GM18870 (cell line): ENCODE data around the gene DOCK10.

Experiments used
- ATAC-seq: cut with Tn5 transposase; IDR thresholded peaks from one replicate; pipeline ENCODE4 v1.9.1; 2021; ENCODE audit warnings: moderate library complexity; ENCODE audit not compliant: unreplicated experiment

DOCK10 gene

DNA sequence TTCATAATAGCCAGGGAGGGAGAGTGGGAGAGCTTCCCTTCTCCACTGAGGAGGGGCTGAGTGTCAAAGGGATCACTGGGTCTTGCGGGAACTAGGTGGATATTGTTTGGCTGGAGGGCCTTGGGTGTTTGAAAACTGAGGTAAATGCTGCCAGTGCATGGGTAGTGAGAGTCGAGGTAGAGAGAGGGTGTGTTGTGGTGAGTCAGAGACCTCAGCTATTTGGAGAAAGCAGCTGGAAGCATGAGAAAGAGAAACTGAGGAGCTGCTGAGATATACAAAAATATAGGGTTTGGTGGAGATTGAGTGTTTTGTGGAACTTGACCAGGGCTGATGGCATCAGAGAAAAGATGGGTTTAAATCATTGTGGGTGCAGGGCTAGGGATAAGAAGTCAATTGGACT lies 199.1 kb downstream of the DOCK10 start:
- ATAC-seq, result no peak

DNA sequence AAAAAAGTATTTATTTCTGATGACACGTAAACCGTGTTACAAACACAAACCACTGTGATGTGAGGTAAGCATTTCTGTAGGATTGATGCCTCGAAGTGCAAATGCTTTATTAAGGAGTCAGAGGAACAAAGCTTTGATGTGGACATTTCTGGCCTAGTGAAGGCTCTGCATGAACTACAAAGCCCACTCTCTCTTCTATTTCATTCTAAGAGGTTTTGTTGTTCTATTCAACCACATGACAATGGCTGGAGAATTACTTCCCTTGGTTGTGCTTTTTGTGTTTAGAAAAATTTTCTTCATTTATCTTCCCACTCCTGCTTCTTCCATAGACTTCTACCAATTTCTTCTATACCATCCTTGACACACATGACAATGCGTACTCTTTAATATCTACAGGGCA lies 200.4 kb downstream of the DOCK10 start:
- no peak for ATAC-seq

GRCh38 chr2:224838335-224838734 lies 203.9 kb downstream of the DOCK10 start:
- ATAC-seq, result no peak

DNA sequence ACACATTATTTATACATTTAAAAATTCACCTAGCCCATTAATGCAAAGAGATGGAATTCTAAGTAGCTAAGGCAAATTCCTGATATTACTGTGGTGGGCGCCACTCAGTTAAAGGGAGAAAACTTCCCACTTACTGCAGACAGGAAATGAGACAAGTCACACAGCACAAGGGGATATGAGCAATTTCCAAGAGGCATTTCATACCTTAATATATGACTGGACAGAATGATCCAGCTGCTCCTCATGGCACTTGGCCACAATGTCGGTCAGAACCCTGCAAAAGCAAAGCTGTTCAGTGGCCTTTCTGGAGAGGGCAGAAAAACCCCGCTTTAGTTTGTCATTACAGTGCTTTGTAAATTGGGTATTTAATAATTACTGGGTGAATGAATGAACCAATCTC lies 204.7 kb downstream of the DOCK10 start:
- no peak for ATAC-seq

GRCh38 chr2:224837066-224837465 lies 205.2 kb downstream of the DOCK10 start:
- no peak for ATAC-seq

GRCh38 chr2:224836263-224836662 lies 206.0 kb downstream of the DOCK10 start:
- ATAC-seq, result no peak

DNA sequence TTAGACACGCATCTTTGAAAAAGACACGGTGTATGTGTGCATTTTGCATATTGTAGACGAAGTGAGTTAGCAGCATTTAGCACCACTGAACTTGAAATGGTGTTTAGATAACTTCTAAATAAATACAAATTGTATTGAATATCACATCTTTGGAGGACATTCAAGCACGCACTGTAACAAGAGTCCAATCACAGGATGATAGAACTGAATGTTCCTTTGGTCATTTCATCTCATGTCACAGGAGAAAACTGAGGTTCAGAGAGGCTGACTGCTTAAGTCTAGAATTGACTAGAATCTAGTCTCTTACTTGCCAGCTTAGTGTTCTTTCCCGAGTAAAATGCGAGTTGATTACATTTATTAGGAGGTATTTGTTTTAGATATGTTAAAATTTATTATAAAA lies 206.9 kb downstream of the DOCK10 start:
- no peak for ATAC-seq

GRCh38 chr2:224833986-224834385 lies 208.3 kb downstream of the DOCK10 start:
- ATAC-seq, result no peak

DNA sequence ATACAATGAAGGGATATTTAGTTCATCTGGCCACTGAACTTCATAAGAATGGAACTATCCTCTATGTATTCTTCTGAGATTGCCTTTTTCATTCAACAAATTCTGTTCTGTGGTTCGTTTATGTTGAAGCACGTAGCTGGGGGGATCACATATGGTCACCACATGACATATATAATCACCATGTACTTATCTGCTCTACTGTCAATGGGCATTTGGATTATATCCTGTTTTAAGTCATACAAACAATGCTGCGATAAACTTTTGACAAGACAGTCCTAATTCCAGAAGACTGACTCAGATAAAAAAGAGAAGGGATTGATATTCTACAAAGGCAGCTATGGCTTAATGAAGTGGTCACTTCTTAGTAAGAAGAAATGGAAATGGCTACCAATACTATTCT lies 210.1 kb downstream of the DOCK10 start:
- no peak for ATAC-seq

DNA sequence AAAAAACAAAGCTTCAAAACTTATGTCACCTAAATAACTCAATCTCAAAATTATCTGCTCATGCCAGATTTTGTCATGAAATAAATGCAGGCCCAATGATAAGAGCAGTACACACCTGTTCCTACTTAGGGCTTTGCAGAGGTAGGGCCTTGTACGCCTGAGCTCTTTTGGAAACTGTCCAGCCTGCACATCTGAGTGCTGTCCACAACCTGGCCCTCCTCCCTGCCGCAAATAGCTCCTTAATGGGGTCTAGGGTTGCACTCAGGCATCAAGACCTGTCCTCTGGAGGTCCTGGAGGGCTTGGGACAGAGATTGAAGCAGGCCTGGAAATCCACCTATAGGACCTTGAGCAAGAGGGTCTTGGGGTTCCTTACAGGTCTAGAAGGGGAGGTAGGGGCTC lies 210.7 kb downstream of the DOCK10 start:
- no peak for ATAC-seq

- ATAC-seq, result no peak
These were observed 221.8 kb downstream of the DOCK10 start for GRCh38 chr2:224820283-224820991.

GRCh38 chr2:224819075-224819474 lies 223.2 kb downstream of the DOCK10 start:
- ATAC-seq, result no peak

- ATAC-seq, result no peak
These were observed 224.6 kb downstream of the DOCK10 start for GRCh38 chr2:224817676-224818075.

GRCh38 chr2:224816816-224817215 lies 225.5 kb downstream of the DOCK10 start:
- ATAC-seq, result no peak

DNA sequence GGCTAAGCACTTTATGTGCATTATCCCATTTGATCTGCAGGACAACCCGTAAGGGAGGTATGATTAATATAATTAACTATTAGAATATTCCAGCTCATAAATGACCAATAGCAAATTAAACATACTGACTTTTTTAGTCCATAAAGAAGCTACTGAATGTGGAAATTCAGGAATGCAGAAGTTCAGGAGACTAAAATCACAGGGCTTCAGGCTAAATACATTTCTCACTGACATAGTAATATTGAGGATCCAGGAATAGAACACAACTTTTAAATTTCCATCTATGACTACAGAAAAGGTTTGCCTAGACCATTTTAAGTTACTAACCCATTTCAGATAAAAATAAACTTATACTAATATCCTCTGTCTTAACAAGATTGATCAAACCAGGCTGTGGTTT lies 228.7 kb downstream of the DOCK10 start:
- no peak for ATAC-seq

GRCh38 chr2:224807153-224807964 lies 234.9 kb downstream of the DOCK10 start:
- ATAC-seq, result no peak

DNA sequence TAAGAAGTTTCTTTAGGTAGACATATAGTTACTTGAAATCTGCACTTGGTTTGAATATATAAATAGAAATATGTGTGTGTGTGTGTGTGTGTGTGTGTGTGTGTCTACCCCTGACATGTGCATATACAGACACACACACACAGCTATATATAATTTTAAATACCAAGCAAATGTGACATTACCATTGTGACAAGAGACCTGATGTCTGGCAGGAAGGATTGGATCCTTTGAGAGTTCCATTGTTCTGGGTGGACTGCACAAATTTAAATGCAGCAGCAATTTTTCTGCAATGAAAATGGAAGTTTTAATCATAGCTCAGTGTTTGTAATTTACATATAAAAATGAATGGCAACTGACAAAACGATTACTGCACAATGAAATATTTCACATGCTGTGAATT lies 238.3 kb downstream of the DOCK10 start:
- no peak for ATAC-seq

- ATAC-seq, result no peak
These were observed 239.9 kb downstream of the DOCK10 start for GRCh38 chr2:224802407-224802806.

DNA sequence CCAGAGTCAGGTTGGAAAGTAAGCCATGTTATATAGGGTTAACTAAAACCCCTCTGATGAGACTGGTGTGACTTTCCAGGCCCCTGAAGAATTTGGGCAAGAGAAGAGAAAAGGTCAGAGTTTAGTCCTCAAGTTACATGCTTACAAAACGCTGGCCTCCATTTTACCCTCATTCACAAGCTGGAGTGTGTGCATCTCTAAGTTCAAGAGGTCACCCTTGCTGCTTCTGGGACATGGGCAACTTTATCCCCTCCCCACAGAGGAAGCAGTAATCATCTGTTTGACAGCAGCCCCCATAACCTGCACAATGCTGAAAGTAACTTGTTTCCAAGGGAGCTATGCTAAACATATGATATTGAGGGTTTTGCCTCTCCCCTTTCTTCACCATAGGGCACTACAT lies 240.9 kb downstream of the DOCK10 start:
- ATAC-seq, result no peak

DNA sequence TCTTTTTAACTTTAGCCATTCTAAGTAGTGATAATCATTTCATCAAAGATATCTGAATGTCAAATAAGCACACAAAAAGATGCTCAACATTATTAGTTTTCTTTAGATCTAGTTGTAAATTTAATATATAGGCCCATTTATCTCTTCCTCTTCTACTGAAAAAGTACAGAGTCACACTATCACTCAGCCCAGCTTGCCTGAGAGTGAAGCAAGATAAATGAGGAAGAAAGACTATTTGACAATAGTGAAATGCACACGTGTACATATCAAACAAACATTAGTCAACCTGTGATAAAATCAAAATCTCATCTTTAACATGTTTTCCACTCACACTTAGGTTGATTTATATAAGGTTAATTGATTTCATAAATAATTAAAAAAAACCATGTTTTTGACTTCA lies 242.6 kb downstream of the DOCK10 start:
- ATAC-seq, result no peak

DNA sequence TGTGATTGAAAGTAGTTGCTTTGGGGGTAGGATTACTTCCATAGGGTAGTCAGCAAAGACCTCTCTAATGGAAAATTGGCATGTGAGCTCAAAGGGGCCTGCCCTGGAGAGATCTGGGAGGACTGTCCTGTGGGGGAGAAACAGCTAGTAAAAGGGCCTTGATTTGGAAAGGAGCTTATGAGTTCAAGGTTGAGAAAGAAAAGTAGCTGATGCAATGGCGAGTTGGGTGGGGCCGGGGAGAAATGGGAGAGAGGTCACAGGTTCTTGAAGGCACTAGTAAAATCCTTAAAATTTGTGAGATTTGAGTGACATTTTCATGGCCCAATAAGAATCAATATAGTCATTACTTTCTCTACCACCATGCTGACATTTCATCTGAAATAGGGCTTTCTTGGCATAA lies 244.1 kb downstream of the DOCK10 start:
- no peak for ATAC-seq

GRCh38 chr2:224796695-224797305 lies 245.5 kb downstream of the DOCK10 start:
- no peak for ATAC-seq
